Ascending aorta (tissue), 2 donors: ENCODE results near the gene CAPRIN2. TPM values are rescaled to one million over a fixed set of nuclear protein-coding genes. Genes with fewer than 3 reads are reported as not detected.

Source experiments
- DNase-seq, 2 donors: peaks; one replicate each; pipeline ENCODE4 v3.0.0-alpha.2; 2019; ENCODE audit warnings: low spot score in 2 of 2
- H3K27ac ChIP-seq, 2 donors: fragments of 200-600 bp; sonication (generic); one replicate each; pipeline ENCODE4 v1.5.1; 2016 to 2017; ENCODE audit warnings: mild to moderate bottlenecking in 1 of 2
- H3K27me3 ChIP-seq: fragments of 200-600 bp; sonication (generic); one replicate; pipeline ENCODE4 v1.5.1; 2017
- H3K36me3 ChIP-seq, 2 donors: fragments of 200-600 bp; sonication (generic); one replicate each; pipeline ENCODE4 v1.5.1; 2016
- H3K4me1 ChIP-seq, 2 donors: fragments of 200-600 bp; sonication (generic); one replicate each; pipeline ENCODE4 v1.5.1; 2016 to 2017; ENCODE audit warnings: mild to moderate bottlenecking in 1 of 2
- H3K4me3 ChIP-seq, 2 donors: fragments of 200-600 bp; sonication (generic); one replicate each; pipeline ENCODE4 v1.5.1; 2016 to 2017; ENCODE audit warnings: mild to moderate bottlenecking in 1 of 2
- H3K9me3 ChIP-seq, 2 donors: fragments of 200-600 bp; sonication (generic); one replicate each; pipeline ENCODE4 v1.5.1; 2016
- intact Hi-C: fragments of 100-400 bp; cut with DNase I; formaldehyde crosslinking; loops from one replicate; pipeline ENCODE4 v1.15.1; 2023
- total RNA-seq: library from RNA; depleted of rRNA; stranded (reverse); fragments of >200 nt; gene quantifications from one replicate; pipeline ENCODE4 v1.1.0, GENCODE V29; 2016
- TF ChIP-seq, protein P1 (sequence below), 3 experiments: fragments of 200-600 bp in 2 of 3; fragments of 450-650 bp in 1 of 3; sonication (generic) in 2 of 3; IDR thresholded peaks; one replicate each; pipeline ENCODE4 v1.5.1; 2016 to 2019; ENCODE audit warnings: antibody characterized with exemption in 3 of 3, mild to moderate bottlenecking in 1 of 3, moderate library complexity in 1 of 3

The CAPRIN2 gene
- total RNA-seq, 1 donor from 2014 or later, result 20.6 TPM

GRCh38 chr12:30695199-30696102 lies 59.3 kb downstream of the CAPRIN2 start, which contains the start of gene IPO8:
Gene IPO8 (minus strand): TSS chr12:30695869. CDS start chr12:30695647, 222 bp downstream.
- H3K27ac ChIP-seq, result peak within 1 kb of the TSS; percentile 62 to 68
- no peaks in the 10 kb centered on the region for H3K36me3 ChIP-seq
- peaks cover 10 to 11% of the 10 kb centered on the region in 2 donors for H3K4me1 ChIP-seq
- DNase-seq, result peak; percentile 77 to 95
- intact Hi-C loops, result loop anchor here (1.0 to 5.0 kb wide), 3 partner anchors 60 to 1314 kb away; partner anchors contain the start of gene ERGIC2
- TF ChIP-seq, protein P1, sequence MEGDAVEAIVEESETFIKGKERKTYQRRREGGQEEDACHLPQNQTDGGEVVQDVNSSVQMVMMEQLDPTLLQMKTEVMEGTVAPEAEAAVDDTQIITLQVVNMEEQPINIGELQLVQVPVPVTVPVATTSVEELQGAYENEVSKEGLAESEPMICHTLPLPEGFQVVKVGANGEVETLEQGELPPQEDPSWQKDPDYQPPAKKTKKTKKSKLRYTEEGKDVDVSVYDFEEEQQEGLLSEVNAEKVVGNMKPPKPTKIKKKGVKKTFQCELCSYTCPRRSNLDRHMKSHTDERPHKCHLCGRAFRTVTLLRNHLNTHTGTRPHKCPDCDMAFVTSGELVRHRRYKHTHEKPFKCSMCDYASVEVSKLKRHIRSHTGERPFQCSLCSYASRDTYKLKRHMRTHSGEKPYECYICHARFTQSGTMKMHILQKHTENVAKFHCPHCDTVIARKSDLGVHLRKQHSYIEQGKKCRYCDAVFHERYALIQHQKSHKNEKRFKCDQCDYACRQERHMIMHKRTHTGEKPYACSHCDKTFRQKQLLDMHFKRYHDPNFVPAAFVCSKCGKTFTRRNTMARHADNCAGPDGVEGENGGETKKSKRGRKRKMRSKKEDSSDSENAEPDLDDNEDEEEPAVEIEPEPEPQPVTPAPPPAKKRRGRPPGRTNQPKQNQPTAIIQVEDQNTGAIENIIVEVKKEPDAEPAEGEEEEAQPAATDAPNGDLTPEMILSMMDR (IDR thresholded peaks at IDR 0.05), result peak in 1 of 3 experiments; percentile 20
- no peaks in the 10 kb centered on the region for H3K27me3 ChIP-seq
- H3K9me3 ChIP-seq, result no peaks in the 10 kb centered on the region
- H3K4me3 ChIP-seq, result peak within 1 kb of the TSS; percentile 81 to 95

GRCh38 chr12:30694412-30695198 lies 60.1 kb downstream of the CAPRIN2 start:
- intact Hi-C loops, result loop anchor here (1.0 to 5.0 kb wide), 3 partner anchors 61 to 1313 kb away; partner anchors contain the start of gene ERGIC2
- DNase-seq, result peak in 1 of 2 donors; percentile 72

DNA sequence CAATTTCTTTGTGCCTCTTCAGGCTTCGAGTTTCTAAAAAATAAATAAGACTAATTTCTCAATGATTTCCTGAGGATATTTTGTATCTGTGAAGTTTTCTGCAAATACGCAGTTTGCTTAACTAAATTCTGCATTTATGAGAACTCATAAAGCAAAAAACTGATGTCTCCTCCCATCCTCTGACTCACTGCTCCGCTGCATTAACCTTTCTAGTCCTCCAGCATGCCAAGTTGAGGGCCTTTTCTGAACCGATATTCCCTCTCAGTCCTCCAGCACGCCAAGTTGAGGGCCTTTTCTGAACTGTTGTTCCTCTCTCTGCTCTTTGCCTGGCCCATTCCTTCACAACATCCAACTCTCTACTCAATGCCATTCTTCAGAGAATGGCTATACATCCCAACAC lies 62.3 kb downstream of the CAPRIN2 start:
- no peak for DNase-seq
- Histone ChIP-seq H3K27me3 (no peaks in the 10 kb centered on the region), H3K9me3 (no peaks in the 10 kb centered on the region), H3K4me3 (no peak overlapping the region), H3K27ac (no peak overlapping the region), H3K4me1 (peaks cover 10 to 11% of the 10 kb centered on the region in 2 donors), H3K36me3 (no peaks in the 10 kb centered on the region)
- intact Hi-C loops, result no loop called here
- TF ChIP-seq, protein P1 (IDR thresholded peaks at IDR 0.05), result no peak

More at GRCh38 chr12:30694412-30695198, 60.1 kb downstream of the CAPRIN2 start:
- Histone ChIP-seq H3K4me1 (peaks cover 10 to 11% of the 10 kb centered on the region in 2 donors), H3K9me3 (no peaks in the 10 kb centered on the region), H3K27me3 (no peaks in the 10 kb centered on the region), H3K27ac (peak overlapping the region; percentile 62 to 68), H3K36me3 (no peaks in the 10 kb centered on the region), H3K4me3 (peak overlapping the region; percentile 81 to 95)
- TF ChIP-seq, protein P1 (IDR thresholded peaks at IDR 0.05), result peak in 1 of 3 experiments; percentile 5

DNA sequence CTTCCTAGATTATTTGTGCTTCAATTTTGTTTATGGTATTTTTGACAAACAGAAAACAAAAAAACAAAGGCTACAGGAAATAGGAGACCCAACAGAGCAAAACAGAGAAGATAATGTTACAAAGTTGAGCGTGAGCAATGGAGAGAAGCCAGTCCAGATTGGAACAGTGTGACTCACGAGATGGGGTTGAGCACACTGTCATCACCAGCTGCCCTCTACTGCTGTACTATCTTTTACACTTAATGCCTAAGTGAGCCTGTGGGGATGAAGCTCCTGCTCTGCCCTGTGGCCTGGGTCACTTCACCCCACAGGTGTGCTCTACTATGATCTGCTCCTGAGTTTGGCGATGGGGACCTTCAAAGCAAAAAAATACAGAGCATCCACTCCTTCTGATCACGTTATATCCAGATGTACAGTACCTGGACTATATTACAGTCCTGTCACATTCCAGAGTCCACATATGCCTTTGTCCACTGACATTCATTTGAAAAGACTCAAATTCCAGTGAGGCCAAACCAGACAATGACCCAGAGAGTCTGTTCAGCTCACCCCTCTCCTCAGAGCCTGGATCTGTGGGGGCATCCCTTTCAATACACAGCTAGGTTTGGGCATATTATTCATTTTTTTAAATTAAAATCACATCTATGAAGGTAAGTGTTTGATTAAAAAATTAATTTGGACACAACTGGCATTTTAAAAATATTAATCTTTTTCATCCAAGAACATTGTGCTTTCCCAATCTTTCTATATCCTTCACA lies 63.5 kb downstream of the CAPRIN2 start:
- DNase-seq, result no peak

More for the DNA sequence above, 63.5 kb downstream of the CAPRIN2 start:
- Histone ChIP-seq H3K4me3 (no peak overlapping the region), H3K9me3 (no peaks in the 10 kb centered on the region), H3K36me3 (no peaks in the 10 kb centered on the region), H3K27ac (peak overlapping the region in 1 of 2 donors; percentile 14), H3K4me1 (peaks cover 10 to 11% of the 10 kb centered on the region in 2 donors), H3K27me3 (no peaks in the 10 kb centered on the region)
- TF ChIP-seq, protein P1 (IDR thresholded peaks at IDR 0.05), result no peak
- intact Hi-C loops, result no loop called here
